Ishikawa (cell line): ENCODE results near the gene RAD51B.

ENCODE experiments used
- CEBPB ChIP-seq: IDR thresholded peaks from 2 replicates; pipeline ENCODE4 v1.6.1; 2012
- CREB1 ChIP-seq: IDR thresholded peaks from 2 replicates; pipeline ENCODE4 v1.6.1; 2012; ENCODE audit warnings: low read depth
- EGR1 ChIP-seq: IDR thresholded peaks from 2 replicates; pipeline ENCODE4 v1.6.1; 2012
- EP300 ChIP-seq: IDR thresholded peaks from 2 replicates; pipeline ENCODE4 v1.6.1; 2012; ENCODE audit warnings: borderline replicate concordance
- FOXM1 ChIP-seq: IDR thresholded peaks from 2 replicates; pipeline ENCODE4 v1.6.1; 2012; ENCODE audit warnings: low read depth, borderline replicate concordance
- NFIC ChIP-seq: IDR thresholded peaks from 2 replicates; pipeline ENCODE4 v1.6.1; 2012
- RAD21 ChIP-seq: IDR thresholded peaks from 2 replicates; pipeline ENCODE4 v1.6.1; 2012; ENCODE audit warnings: low read depth
- TAF1 ChIP-seq: IDR thresholded peaks from 2 replicates; pipeline ENCODE4 v1.6.1; 2012; ENCODE audit warnings: low read depth, mild to moderate bottlenecking
- TCF12 ChIP-seq: IDR thresholded peaks from 2 replicates; pipeline ENCODE4 v1.6.1; 2012; ENCODE audit warnings: low read depth
- TEAD4 ChIP-seq: IDR thresholded peaks from 2 replicates; pipeline ENCODE4 v1.6.1; 2012
- YY1 ChIP-seq: IDR thresholded peaks from 2 replicates; pipeline ENCODE4 v1.6.1; 2012; ENCODE audit warnings: low read depth
- ZBTB7A ChIP-seq: IDR thresholded peaks from 2 replicates; pipeline ENCODE4 v1.6.1; 2012; ENCODE audit warnings: low read depth
- TF ChIP-seq, protein P1 (sequence below): IDR thresholded peaks from 2 replicates; pipeline ENCODE4 v1.6.1; 2012
- TF ChIP-seq, protein P2 (sequence below): IDR thresholded peaks from 2 replicates; pipeline ENCODE4 v1.6.1; 2012
- TF ChIP-seq, protein P3 (sequence below): IDR thresholded peaks from 2 replicates; pipeline ENCODE4 v1.6.1; 2012; ENCODE audit warnings: low read depth, mild to moderate bottlenecking

The RAD51B gene

DNA sequence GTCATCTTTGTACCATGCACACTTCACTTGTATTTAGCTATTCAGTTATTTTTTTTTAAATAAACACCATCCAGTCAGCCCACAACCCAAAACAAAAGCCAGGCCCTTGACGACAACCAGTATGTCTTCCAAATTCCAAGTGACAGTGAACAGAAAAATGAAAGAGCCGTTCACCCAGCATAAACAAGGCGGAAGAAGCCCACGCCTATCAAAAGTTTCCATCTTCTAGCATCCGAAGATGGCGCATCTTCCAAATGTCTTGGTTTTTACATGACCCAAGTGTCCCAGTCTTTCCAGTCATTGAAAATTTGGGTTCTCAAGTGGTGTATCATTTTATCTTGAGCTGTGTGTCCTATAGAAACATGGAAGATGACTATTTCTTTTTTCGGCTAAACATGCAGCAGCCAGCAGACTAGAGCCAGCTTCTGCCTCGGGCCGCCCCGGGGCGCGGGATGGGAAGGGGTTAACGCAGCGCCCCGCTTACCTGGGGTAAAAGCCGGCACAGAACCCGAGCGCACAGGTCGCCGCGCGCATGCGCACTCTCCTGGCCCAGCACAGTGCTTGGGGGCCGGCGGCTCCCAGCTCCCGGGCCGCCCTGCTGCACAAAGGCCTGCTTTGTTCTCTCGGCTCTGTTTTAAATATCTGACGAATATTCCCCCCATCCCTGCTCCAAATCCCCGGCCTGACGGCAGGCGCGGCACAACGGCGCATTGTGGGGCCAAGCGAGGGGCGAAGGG lies 808.5 kb downstream of the RAD51B start:
- TF ChIP-seq NFIC = no peak
- TF ChIP-seq TAF1 = no peak
- TF ChIP-seq FOXM1 = no peak
- no peak for TF ChIP-seq CEBPB
- TF ChIP-seq CREB1 = no peak
- no peak for TF ChIP-seq ZBTB7A
- TF ChIP-seq TCF12 = no peak
- no peak for TF ChIP-seq YY1
- no peak for TF ChIP-seq TEAD4
- TF ChIP-seq, protein P1, sequence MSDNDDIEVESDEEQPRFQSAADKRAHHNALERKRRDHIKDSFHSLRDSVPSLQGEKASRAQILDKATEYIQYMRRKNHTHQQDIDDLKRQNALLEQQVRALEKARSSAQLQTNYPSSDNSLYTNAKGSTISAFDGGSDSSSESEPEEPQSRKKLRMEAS = no peak
- TF ChIP-seq, protein P2, sequence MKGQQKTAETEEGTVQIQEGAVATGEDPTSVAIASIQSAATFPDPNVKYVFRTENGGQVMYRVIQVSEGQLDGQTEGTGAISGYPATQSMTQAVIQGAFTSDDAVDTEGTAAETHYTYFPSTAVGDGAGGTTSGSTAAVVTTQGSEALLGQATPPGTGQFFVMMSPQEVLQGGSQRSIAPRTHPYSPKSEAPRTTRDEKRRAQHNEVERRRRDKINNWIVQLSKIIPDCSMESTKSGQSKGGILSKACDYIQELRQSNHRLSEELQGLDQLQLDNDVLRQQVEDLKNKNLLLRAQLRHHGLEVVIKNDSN = no peak

DNA sequence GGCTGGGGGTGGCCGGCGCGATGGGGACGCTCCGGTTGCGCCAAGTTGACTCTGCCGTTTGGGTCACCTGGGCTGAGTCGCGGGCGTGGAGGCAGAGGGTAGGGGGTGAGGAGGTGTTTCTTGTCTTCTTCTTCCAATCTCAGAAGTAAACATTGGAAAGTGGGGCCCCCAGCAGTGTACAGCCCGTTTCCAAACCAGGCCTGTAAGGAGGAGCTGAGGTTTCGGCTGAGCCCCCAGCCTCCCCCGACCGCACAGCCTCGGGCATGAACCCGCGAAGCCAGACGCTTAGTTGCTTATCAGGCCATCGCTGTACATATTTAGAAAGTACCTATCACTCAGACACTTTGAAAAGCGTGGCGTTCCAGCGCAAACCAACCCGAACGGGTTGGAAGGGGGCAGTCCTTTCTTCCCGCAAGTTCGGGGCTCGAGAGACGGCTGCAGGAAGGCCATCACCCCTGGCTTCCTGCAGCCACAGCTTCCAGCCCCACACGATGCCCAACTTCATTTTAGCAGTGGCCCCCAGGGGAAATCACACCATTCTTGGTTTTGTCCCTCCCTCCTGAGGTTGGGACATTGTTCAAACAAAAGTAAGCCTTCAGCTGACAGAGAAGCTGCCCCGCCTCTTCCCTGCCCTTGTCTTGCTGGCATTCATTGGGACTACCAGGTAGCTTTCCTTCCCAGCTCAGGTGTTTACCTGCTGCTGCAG lies 809.2 kb downstream of the RAD51B start:
- TF ChIP-seq EGR1 = no peak
- no peak for TF ChIP-seq RAD21
- no peak for TF ChIP-seq EP300
- TF ChIP-seq TCF12 = no peak
- TF ChIP-seq, protein P1 = no peak
- TF ChIP-seq NFIC = no peak
- TF ChIP-seq CEBPB = no peak
- TF ChIP-seq TAF1 = no peak
- TF ChIP-seq TEAD4 = no peak
- TF ChIP-seq CREB1 = no peak
- no peak for TF ChIP-seq FOXM1
- TF ChIP-seq, protein P2 = no peak
- TF ChIP-seq, protein P3, sequence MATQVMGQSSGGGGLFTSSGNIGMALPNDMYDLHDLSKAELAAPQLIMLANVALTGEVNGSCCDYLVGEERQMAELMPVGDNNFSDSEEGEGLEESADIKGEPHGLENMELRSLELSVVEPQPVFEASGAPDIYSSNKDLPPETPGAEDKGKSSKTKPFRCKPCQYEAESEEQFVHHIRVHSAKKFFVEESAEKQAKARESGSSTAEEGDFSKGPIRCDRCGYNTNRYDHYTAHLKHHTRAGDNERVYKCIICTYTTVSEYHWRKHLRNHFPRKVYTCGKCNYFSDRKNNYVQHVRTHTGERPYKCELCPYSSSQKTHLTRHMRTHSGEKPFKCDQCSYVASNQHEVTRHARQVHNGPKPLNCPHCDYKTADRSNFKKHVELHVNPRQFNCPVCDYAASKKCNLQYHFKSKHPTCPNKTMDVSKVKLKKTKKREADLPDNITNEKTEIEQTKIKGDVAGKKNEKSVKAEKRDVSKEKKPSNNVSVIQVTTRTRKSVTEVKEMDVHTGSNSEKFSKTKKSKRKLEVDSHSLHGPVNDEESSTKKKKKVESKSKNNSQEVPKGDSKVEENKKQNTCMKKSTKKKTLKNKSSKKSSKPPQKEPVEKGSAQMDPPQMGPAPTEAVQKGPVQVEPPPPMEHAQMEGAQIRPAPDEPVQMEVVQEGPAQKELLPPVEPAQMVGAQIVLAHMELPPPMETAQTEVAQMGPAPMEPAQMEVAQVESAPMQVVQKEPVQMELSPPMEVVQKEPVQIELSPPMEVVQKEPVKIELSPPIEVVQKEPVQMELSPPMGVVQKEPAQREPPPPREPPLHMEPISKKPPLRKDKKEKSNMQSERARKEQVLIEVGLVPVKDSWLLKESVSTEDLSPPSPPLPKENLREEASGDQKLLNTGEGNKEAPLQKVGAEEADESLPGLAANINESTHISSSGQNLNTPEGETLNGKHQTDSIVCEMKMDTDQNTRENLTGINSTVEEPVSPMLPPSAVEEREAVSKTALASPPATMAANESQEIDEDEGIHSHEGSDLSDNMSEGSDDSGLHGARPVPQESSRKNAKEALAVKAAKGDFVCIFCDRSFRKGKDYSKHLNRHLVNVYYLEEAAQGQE = no peak
- TF ChIP-seq ZBTB7A = no peak

DNA sequence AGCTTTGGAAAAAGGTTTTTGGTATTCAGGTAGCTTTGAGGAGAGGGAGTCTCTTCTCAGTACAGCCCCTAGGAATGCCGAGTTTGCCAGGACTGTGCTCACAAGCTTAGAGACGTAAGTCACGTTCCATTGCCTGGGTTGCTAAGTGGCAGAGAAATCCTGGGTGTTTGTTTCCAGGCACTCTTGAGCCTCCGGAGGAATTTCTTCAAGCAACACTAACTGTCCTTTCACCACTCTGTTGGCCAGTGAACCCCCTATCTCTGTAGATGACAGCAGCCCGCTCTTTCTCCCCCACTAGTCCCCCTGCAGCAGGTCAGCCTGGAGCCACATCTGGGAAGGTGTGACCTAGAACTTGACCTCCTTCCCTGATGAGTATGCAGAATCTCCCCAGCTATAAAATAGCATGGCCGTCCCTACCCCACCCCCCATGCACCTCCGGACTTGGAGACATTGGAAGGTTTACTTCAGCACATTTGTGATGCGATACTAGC lies 810.5 kb downstream of the RAD51B start:
- TF ChIP-seq TEAD4 = no peak
- no peak for TF ChIP-seq FOXM1
- TF ChIP-seq, protein P3 = no peak
- no peak for TF ChIP-seq YY1
- no peak for TF ChIP-seq NFIC
- no peak for TF ChIP-seq EP300
- no peak for TF ChIP-seq CEBPB

DNA sequence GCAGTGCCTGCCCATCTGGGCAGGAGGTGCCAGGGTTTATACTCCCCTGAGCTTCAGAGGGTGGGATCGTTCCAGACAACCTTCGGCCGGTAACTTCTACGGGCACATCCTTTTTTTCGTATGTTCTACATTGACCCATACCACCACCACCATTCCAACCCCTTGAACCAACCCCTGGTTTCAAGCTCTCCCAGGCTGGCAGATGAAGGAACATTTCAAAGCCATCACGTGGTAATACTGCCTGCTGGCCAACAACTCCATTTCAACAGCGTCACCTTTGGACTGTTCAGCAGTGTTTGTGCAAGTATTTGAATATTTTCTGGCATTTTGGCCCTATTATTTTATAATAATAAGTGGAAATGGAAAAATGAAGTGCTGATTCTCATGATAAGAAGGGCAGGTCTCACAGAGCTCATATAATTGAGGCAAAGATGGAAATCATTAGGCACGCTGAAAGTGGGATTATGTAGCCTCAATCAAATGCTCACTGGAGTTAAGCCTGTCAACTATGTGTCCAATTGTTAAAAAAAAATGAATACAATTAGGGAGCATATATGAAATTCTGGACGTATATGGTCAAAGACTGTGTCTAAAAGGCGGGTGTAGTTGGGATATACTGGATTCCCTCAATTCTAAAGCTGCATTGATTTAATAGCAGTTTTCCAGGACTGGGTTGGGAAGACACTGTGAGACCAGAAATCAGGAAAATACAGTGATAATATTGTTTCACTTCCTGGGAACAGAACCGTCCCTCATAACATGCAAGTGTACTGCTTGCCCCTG lies 811.2 kb downstream of the RAD51B start:
- no peak for TF ChIP-seq RAD21
- no peak for TF ChIP-seq FOXM1
- no peak for TF ChIP-seq EGR1
- TF ChIP-seq, protein P2 = no peak

DNA sequence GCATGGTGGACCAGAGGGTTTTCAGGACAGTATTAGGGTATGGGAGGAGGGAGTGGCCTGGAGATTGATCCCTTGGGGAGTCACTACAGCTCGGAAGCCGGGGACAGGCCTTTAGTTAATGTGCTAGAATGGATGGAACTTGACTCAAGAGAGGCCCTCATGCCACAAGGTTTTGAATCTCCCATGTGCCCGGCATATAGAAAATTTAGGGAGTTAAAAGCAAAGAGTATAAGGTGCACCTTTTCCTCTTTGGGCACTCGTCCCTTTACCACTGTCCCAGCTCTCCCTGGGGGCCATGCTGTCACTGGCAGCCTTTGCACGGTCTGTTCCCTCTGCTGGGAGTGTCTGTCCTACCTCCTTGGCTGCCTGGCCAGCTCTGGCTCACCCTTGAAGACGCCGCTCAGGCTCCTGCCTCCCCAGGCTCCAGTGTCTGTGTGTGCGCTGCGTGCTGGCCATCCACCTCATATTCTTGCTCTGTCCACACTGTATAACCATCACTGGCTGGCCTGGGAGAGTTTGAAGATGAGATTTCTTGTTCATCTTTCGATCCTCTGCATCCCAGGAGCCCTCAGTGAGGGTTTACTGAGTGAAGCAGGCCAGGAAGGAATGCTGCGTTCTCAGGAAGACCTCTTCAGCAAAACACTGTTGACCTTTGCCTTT lies 811.9 kb downstream of the RAD51B start:
- TF ChIP-seq, protein P2 = no peak
- TF ChIP-seq TAF1 (no peak), EP300 (no peak), FOXM1 (no peak), ZBTB7A (no peak), RAD21 (no peak), YY1 (no peak), NFIC (no peak), TCF12 (no peak), TEAD4 (no peak), CEBPB (no peak)
- TF ChIP-seq, protein P1 = no peak
